Mesenteric fat pad (tissue), 1 donor: ENCODE measurements around the gene ANKZF1. TPM values are rescaled to one million over a fixed set of nuclear protein-coding genes. Genes with fewer than 3 reads are reported as not detected.

Source experiments
- DNase-seq: peaks from one replicate; pipeline ENCODE4 v3.0.0-alpha.2; 2020; ENCODE audit warnings: low spot score
- total RNA-seq: library from RNA; stranded (reverse); fragmentation: NEBNext Ultra II Directional; extraction: Animal tissue kit (Norgen Biotek cat#: 25700); gene quantifications from one replicate; pipeline ENCODE4 v1.2.1, GENCODE V29; 2021
- donor health status: DM: yes; HTN: yes; CAD: no.

ANKZF1 gene
- total RNA-seq, 1 donor from 2014 or later: 15.9 TPM

DNA sequence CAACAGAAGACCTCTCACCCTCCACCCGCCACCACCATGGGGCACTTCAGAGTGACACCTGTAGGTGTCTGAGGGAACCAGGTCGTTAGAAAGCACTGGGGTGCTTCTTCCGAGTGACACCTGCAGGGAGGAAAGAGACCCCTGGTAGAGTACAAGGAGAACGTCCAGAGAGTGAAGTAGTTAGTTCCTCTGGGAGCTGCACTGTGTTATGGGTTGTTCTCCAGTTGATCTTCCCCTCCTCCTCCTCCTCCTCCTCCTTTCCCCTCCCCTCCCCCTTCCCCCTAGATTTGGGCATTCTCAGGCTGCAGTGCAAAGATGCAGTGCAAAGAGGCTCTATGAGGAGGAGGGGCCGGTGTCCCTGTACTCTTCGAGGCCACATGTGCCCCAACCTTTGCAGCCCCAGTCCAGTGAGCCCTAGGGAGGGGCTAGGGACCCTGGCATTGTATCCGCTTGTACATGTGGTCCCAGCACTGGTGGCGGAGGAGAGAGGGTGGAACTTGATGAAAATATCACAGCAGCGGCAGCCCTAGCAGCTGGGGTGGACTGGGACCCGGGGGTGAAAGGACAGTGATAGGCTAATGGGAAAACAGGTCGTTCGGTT is 50.4 kb downstream of the ANKZF1 start:
- no peak for DNase-seq

DNA sequence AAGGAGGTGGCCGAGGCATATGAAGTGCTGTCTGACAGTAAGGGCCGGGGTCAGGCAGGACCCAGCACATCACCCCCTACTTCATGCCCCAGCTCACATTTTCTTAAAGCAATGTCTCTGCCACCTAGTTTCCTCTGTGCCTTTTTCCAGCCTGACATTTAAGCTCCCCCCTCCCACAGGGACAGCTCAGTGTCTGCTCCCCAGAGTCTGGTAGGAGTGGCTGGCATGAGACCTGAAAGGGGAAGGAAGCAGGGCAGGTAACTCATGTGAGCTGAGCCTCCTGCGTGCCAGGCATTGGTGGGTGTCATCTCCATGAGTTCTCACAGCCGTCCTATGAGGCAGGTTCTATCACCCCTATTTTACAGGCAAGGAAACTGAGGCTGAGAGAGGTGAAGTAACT is 51.0 kb downstream of the ANKZF1 start:
- no peak for DNase-seq

DNA sequence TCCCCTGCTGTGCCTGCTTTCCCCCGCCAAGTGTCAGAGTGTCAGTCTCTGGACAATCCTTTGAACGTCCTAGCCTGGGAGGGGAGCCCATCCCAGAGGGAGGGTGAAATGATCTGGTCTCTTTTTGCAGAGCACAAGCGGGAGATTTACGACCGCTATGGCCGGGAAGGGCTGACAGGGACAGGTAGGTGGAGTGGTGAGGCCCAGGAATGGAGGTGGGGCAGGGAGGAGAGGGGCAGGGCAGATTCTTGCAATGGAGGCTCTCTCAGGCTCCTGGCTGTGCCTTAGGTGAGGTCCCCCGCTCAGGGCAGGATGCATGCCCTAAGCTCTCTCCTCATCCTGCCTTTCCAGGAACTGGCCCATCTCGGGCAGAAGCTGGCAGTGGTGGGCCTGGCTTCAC is 52.0 kb downstream of the ANKZF1 start:
- no peak for DNase-seq

GRCh38 chr2:219282375-219282774 is 52.8 kb downstream of the ANKZF1 start:
- no peak for DNase-seq

DNA sequence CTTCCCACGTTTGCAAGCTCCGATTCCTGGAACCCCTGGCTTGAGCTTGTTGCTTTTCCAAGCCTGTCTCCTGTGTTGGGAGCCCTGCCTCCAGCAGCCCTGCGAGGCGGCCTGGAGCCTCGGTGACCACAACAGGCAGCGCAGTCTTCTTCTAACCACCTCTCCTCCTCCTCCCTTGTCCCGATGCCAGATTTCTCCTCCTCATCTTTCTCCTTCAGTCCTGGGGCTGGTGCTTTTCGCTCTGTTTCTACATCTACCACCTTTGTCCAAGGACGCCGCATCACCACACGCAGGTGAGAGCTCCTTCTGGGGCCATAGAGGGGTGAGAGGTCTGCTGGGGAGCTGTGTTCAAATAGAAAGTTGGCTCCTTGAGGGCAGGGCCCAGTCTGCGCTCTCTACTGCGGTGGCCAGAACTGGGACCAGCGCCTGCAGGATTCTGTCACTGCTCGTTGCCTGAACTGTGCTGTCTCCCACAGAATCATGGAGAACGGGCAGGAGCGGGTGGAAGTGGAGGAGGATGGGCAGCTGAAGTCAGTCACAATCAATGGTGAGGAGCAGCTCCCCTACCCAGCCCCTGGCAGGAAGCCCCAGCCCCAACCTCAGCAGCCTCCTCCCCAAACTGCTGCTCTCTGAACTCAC is 53.5 kb downstream of the ANKZF1 start:
- DNase-seq: no peak

DNA sequence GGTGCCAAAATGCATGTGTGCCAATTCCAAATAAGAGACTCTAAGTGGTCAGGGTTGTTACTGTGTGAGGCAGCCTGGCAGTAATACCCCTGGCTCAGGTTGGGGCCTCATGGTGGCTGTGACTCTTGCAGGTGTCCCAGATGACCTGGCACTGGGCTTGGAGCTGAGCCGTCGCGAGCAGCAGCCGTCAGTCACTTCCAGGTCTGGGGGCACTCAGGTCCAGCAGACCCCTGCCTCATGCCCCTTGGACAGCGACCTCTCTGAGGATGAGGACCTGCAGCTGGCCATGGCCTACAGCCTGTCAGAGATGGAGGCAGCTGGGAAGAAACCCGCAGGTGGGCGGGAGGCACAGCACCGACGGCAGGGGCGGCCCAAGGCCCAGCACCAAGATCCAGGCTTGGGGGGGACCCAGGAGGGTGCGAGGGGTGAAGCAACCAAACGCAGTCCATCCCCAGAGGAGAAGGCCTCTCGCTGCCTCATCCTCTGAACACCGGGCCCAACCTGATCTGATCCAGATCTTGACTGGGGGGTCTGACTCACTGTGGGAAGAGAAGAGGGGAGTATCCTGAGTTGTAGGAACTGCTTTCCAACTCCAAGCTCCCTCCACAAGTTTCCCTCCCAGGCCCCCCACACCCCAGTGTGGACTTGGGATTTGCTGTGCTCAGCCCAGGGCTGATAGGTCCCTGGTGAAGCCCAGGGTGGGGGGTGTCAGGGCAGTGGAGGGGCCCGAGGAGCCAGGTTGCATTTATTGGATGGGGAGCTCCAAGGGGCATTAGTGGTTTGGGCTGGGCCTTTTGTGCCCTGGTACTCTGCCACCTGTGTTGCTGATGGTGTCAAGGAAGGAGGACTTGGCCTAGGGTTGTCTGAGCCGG is 55.1 kb downstream of the ANKZF1 start:
- DNase-seq: no peak

DNA sequence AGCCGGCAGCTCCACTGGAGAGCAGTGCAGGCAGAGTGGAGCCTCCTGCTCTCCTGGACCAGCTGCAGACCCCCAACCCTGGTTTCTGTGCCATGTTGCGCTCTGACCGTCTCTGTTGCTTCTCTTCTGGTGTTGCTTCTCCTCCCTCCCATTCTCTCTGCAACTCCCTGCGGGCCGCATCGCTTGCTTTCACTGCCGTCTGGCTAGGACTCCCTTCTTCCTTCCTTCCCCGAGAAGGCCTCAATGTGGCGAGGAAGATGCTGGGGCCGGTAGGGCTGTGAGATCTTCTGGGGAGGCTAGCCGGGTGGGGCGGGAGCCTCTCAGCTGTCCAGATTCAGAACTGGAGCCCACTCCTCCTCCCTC is 55.7 kb downstream of the ANKZF1 start:
- no peak for DNase-seq

DNA sequence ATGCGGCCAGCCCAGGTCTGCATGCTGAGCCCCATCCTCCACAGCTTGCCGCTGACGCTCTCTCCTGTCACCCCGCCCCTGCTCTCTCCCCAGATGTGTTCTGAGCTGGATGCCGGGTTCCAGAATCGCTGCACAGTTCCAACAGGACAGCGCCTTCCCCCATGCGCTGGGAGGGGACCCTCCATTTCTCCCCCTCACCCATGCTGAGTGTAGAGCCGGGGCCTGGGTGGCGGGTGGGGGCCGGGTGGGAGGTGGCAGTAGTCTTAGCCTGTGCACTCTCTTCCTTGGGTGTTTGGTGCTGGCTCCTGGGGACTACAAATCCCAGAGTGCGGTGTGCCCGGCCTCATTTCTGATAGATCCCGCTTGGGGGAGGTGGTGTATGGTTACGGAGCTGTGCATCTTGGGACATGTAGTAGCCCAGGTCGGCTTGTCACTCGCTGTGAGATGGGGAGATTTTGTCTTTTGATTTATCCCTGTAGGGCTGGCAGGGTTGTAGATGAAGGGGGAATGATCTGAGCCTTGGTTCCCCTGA is 56.4 kb downstream of the ANKZF1 start:
- DNase-seq: no peak

Other genes starting within 250 kb of the ANKZF1 start
- not detected for gene FEV, start 244.6 kb upstream of the ANKZF1 start, total RNA-seq
- not detected for gene CRYBA2, start 236.4 kb upstream of the ANKZF1 start, total RNA-seq
- gene CFAP65, start 188.3 kb upstream of the ANKZF1 start, total RNA-seq: not detected
- gene IHH, start 168.9 kb upstream of the ANKZF1 start, total RNA-seq: 0.26 TPM
- 13.8 TPM for gene NHEJ1, start 69.0 kb upstream of the ANKZF1 start, total RNA-seq
- gene SLC23A3, start 59.8 kb upstream of the ANKZF1 start, total RNA-seq: 0.93 TPM
- gene CNPPD1, start 52.9 kb upstream of the ANKZF1 start, total RNA-seq: 82.8 TPM
- 68.1 TPM for gene RETREG2, start 51.5 kb upstream of the ANKZF1 start, total RNA-seq
- gene ZFAND2B, start 23.0 kb upstream of the ANKZF1 start, total RNA-seq: 31.3 TPM
- gene ABCB6, start 10.8 kb upstream of the ANKZF1 start, total RNA-seq: 36.5 TPM
- 59.0 TPM for gene ATG9A, start 170 bp upstream of the ANKZF1 start, total RNA-seq
- gene GLB1L, start 15.6 kb downstream of the ANKZF1 start, total RNA-seq: 13.5 TPM
- gene STK16, start 15.7 kb downstream of the ANKZF1 start, total RNA-seq: 16.1 TPM
- gene TUBA4B, start 23.4 kb downstream of the ANKZF1 start, total RNA-seq: not detected
- gene TUBA4A, start 24.1 kb downstream of the ANKZF1 start, total RNA-seq: 21.7 TPM
- 67.5 TPM for gene DNAJB2, start 49.6 kb downstream of the ANKZF1 start, total RNA-seq
- not detected for gene PTPRN, start 79.6 kb downstream of the ANKZF1 start, total RNA-seq
- gene RESP18, start 102.9 kb downstream of the ANKZF1 start, total RNA-seq: not detected
- 78.6 TPM for gene DNPEP, start 158.1 kb downstream of the ANKZF1 start, total RNA-seq
- gene DES, start 188.6 kb downstream of the ANKZF1 start, total RNA-seq: 62.5 TPM
- gene SPEG, start 205.0 kb downstream of the ANKZF1 start, total RNA-seq: 4.7 TPM